Neural cell (in vitro differentiated cells): ENCODE measurements around the gene EXD2. TPM values are rescaled to one million over a fixed set of nuclear protein-coding genes. Genes with fewer than 3 reads are reported as not detected.

ENCODE experiments used
- H2AFZ ChIP-seq: fragments of 200-600, 300-800 bp; sonication (generic), shearing (Covaris generic); 2 replicates; pipeline ENCODE4 v1.6.0; 2014; ENCODE audit warnings: low read depth, mild to moderate bottlenecking, antibody characterized with exemption, low read length, moderate library complexity
- H3F3A ChIP-seq: fragments of 200-600 bp; shearing (Covaris generic); 2 replicates; pipeline ENCODE4 v1.6.1; 2016; ENCODE audit warnings: mild to moderate bottlenecking, moderate library complexity, mixed read lengths, antibody characterized with exemption, low read length; ENCODE audit not compliant: insufficient read depth, poor library complexity, severe bottlenecking
- H3K27ac ChIP-seq: fragments of 200-600, 300-800 bp; sonication (generic), shearing (Covaris generic); 2 replicates; pipeline ENCODE4 v1.5.1; 2014; ENCODE audit warnings: mild to moderate bottlenecking, low read length, moderate library complexity
- H3K27me3 ChIP-seq: fragments of 300-800, 200-600 bp; sonication (generic), shearing (Covaris generic); 2 replicates; pipeline ENCODE4 v1.6.0; 2014; ENCODE audit warnings: mild to moderate bottlenecking, low read depth, low read length, moderate library complexity; ENCODE audit not compliant: insufficient read depth
- H3K36me3 ChIP-seq: fragments of 300-800, 200-600 bp; sonication (generic), shearing (Covaris generic); 2 replicates; pipeline ENCODE4 v1.5.1; 2014; ENCODE audit warnings: mild to moderate bottlenecking, antibody characterized with exemption, low read length, moderate library complexity; ENCODE audit not compliant: insufficient read depth
- H3K4me2 ChIP-seq: fragments of 300-800, 200-600 bp; sonication (generic), shearing (Covaris generic); 2 replicates; pipeline ENCODE4 v1.6.0; 2014; ENCODE audit warnings: mild to moderate bottlenecking, low read length
- H3K4me3 ChIP-seq: fragments of 300-800, 200-600 bp; sonication (generic), shearing (Covaris generic); 2 replicates; pipeline ENCODE4 v1.5.1; 2014; ENCODE audit warnings: mild to moderate bottlenecking, low read length, moderate library complexity
- H3K79me2 ChIP-seq: fragments of 200-600 bp; shearing (Covaris generic); replicated peaks from 2 replicates; pipeline ENCODE4 v1.6.0; 2014; ENCODE audit warnings: mild to moderate bottlenecking, low read length, moderate library complexity; ENCODE audit not compliant: insufficient read depth
- H3K9ac ChIP-seq: fragments of 300-800, 200-600 bp; sonication (generic), shearing (Covaris generic); 2 replicates; pipeline ENCODE4 v1.6.1; 2016; ENCODE audit warnings: mild to moderate bottlenecking, low read length, mixed read lengths
- H3K9me2 ChIP-seq: fragments of 200-600 bp; shearing (Covaris generic); 2 replicates; pipeline ENCODE4 v1.6.1; 2016; ENCODE audit warnings: mild to moderate bottlenecking, low read length, mixed read lengths; ENCODE audit not compliant: insufficient read depth
- H3K9me3 ChIP-seq: fragments of 200-600, 300-800 bp; sonication (generic), shearing (Covaris generic); 2 replicates; pipeline ENCODE4 v1.6.1; 2016; ENCODE audit warnings: mild to moderate bottlenecking, mixed run types, low read length, moderate library complexity, mixed read lengths
- H4K20me1 ChIP-seq: fragments of 200-600 bp; shearing (Covaris generic); 2 replicates; pipeline ENCODE4 v1.6.1; 2016; ENCODE audit warnings: mild to moderate bottlenecking, mixed run types; ENCODE audit not compliant: insufficient read depth
- EP300 ChIP-seq: fragments of 450-650 bp; conservative IDR thresholded peaks from 2 replicates; pipeline ENCODE4 v1.6.1; 2014; ENCODE audit warnings: antibody characterized with exemption, mild to moderate bottlenecking, moderate library complexity; ENCODE audit not compliant: poor library complexity, severe bottlenecking
- EZH2 ChIP-seq: fragments of 200-600, 300-800 bp; shearing (Covaris generic), sonication (generic); IDR thresholded peaks from 2 replicates; pipeline ENCODE4 v1.6.1; 2014; ENCODE audit warnings: antibody characterized with exemption, low read length, borderline replicate concordance, mild to moderate bottlenecking; ENCODE audit not compliant: insufficient read depth, poor library complexity, severe bottlenecking
- MXI1 ChIP-seq: fragments of 450-650 bp; conservative IDR thresholded peaks from 2 replicates; pipeline ENCODE4 v1.6.1; 2014; ENCODE audit warnings: antibody characterized with exemption, mild to moderate bottlenecking; ENCODE audit not compliant: poor library complexity, severe bottlenecking
- POLR2AphosphoS5 ChIP-seq: IDR thresholded peaks from 2 replicates; pipeline ENCODE4 v1.6.1; 2012
- RAD21 ChIP-seq: fragments of 450-650 bp; conservative IDR thresholded peaks from 2 replicates; pipeline ENCODE4 v1.6.1; 2014; ENCODE audit warnings: antibody characterized with exemption, mild to moderate bottlenecking, moderate library complexity
- SMC3 ChIP-seq: fragments of 450-650 bp; conservative IDR thresholded peaks from 2 replicates; pipeline ENCODE4 v1.6.1; 2014; ENCODE audit warnings: antibody characterized with exemption, mild to moderate bottlenecking, moderate library complexity; ENCODE audit not compliant: poor library complexity
- TAF1 ChIP-seq: IDR thresholded peaks from 2 replicates; pipeline ENCODE4 v1.6.1; 2012; ENCODE audit warnings: low read depth
- polyA plus RNA-seq: library from polyadenylated mRNA; depleted of rRNA; stranded (reverse); fragments of >200 nt; gene quantifications from 2 replicates; pipeline ENCODE4 v1.2.3, GENCODE V29; 2014
- small RNA-seq, 3 experiments: library from RNA; depleted of rRNA; stranded (forward); fragments of <200 nt; gene quantifications; one replicate each; pipeline ENCODE3, GENCODE V24; 2012
- TF ChIP-seq, protein P1 (sequence below): IDR thresholded peaks from 2 replicates; pipeline ENCODE4 v1.6.1; 2012; ENCODE audit warnings: borderline replicate concordance
- TF ChIP-seq, protein P2 (sequence below): fragments of 450-650 bp; IDR thresholded peaks from 2 replicates; pipeline ENCODE4 v1.5.1; 2014; ENCODE audit warnings: antibody characterized with exemption, mild to moderate bottlenecking, moderate library complexity; ENCODE audit not compliant: poor library complexity, severe bottlenecking

Gene EXD2
- polyA plus RNA-seq, 1 donor from 2014 or later: 43.3 TPM

DNA sequence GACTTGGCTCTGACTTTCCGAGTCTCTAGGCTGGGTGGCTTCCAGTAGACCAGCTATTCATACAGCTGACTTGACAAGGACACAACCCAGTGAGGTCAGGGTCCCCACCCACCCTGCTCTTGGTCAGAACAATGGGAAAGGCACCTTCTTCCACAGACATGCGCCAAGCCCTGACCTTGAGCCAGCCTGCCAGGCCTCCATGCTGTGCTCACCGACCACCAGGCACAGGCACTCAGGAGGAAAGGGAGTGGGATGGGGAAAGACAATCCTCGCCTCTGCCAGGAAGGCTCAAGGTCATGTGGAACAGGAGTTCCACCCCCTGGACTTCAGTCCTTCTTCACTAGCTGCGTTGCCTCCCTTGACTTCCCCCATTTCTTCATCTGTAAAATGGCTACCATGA, 100.1 kb downstream of the EXD2 start:
- no peak overlapping the region for H3K9ac ChIP-seq
- no peak overlapping the region for H3K4me3 ChIP-seq
- no peak overlapping the region for H2AFZ ChIP-seq
- H4K20me1 ChIP-seq: no peaks in the 10 kb centered on the region
- TF ChIP-seq EP300 (no peak), POLR2AphosphoS5 (no peak), SMC3 (no peak), EZH2 (no peak), TAF1 (no peak), MXI1 (no peak), RAD21 (no peak)
- TF ChIP-seq, protein P1, sequence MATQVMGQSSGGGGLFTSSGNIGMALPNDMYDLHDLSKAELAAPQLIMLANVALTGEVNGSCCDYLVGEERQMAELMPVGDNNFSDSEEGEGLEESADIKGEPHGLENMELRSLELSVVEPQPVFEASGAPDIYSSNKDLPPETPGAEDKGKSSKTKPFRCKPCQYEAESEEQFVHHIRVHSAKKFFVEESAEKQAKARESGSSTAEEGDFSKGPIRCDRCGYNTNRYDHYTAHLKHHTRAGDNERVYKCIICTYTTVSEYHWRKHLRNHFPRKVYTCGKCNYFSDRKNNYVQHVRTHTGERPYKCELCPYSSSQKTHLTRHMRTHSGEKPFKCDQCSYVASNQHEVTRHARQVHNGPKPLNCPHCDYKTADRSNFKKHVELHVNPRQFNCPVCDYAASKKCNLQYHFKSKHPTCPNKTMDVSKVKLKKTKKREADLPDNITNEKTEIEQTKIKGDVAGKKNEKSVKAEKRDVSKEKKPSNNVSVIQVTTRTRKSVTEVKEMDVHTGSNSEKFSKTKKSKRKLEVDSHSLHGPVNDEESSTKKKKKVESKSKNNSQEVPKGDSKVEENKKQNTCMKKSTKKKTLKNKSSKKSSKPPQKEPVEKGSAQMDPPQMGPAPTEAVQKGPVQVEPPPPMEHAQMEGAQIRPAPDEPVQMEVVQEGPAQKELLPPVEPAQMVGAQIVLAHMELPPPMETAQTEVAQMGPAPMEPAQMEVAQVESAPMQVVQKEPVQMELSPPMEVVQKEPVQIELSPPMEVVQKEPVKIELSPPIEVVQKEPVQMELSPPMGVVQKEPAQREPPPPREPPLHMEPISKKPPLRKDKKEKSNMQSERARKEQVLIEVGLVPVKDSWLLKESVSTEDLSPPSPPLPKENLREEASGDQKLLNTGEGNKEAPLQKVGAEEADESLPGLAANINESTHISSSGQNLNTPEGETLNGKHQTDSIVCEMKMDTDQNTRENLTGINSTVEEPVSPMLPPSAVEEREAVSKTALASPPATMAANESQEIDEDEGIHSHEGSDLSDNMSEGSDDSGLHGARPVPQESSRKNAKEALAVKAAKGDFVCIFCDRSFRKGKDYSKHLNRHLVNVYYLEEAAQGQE: no peak
- TF ChIP-seq, protein P2, sequence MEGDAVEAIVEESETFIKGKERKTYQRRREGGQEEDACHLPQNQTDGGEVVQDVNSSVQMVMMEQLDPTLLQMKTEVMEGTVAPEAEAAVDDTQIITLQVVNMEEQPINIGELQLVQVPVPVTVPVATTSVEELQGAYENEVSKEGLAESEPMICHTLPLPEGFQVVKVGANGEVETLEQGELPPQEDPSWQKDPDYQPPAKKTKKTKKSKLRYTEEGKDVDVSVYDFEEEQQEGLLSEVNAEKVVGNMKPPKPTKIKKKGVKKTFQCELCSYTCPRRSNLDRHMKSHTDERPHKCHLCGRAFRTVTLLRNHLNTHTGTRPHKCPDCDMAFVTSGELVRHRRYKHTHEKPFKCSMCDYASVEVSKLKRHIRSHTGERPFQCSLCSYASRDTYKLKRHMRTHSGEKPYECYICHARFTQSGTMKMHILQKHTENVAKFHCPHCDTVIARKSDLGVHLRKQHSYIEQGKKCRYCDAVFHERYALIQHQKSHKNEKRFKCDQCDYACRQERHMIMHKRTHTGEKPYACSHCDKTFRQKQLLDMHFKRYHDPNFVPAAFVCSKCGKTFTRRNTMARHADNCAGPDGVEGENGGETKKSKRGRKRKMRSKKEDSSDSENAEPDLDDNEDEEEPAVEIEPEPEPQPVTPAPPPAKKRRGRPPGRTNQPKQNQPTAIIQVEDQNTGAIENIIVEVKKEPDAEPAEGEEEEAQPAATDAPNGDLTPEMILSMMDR: no peak
- no peaks in the 10 kb centered on the region for H3K79me2 ChIP-seq
- H3K27me3 ChIP-seq: no peaks in the 10 kb centered on the region
- H3K9me2 ChIP-seq: no peaks in the 10 kb centered on the region
- H3K4me2 ChIP-seq: no peak overlapping the region
- H3K36me3 ChIP-seq: no peaks in the 10 kb centered on the region
- H3F3A ChIP-seq: no peaks in the 10 kb centered on the region
- H3K27ac ChIP-seq: no peak overlapping the region
- no peaks in the 10 kb centered on the region for H3K9me3 ChIP-seq

DNA sequence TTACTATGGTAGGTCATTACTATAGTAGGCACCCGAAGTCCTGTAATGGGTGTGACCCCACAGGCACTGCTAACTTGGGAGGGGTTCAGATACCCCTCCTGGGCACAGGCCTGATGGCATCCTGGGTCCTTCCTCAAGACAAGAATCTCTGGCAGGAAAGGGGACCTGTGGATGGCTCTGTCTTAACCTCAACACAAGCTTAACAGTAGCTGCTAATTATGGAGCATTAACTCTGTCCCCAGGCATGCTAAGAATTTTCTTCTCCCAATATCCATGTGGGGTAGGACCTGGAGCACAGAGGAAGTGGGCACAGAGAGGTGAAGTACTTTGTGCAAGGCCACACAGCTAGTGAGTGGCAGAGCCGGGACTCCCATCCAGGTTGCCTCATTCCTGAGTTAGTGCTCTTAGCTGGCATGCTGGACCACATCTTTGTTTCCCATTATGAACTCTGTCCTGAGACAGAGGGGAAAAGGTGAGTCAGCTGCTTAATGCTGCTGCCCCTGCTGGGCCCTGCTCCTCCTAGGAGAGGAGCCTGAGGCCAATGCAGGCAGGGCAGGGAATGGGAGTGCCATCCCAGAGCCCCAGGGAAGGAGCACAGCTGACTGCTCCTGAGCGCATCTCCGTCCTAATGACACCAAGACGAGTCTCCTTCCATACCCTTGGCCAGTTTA, 100.7 kb downstream of the EXD2 start:
- Histone ChIP-seq H3K27me3 (no peaks in the 10 kb centered on the region), H3K36me3 (no peaks in the 10 kb centered on the region), H3K79me2 (no peaks in the 10 kb centered on the region), H3K4me2 (no peak overlapping the region), H3K9me2 (no peaks in the 10 kb centered on the region), H3K4me3 (no peak overlapping the region), H3K27ac (no peak overlapping the region), H2AFZ (no peak overlapping the region), H3K9me3 (no peaks in the 10 kb centered on the region), H3K9ac (no peak overlapping the region), H3F3A (no peaks in the 10 kb centered on the region), H4K20me1 (no peaks in the 10 kb centered on the region)
- TF ChIP-seq EP300: no peak
- TF ChIP-seq MXI1: no peak
- TF ChIP-seq SMC3: no peak
- TF ChIP-seq POLR2AphosphoS5: no peak
- TF ChIP-seq, protein P1: no peak
- no peak for TF ChIP-seq EZH2
- TF ChIP-seq RAD21: no peak

Small RNAs within 50 kb of the gene (small RNA-seq; reads per million reads assigned to genes)
- 0 to 1.2 (median 0) reads per million in 3 experiments for gene RF00019

Other genes with a start within 250 kb of the EXD2 start
- 8.2 and 10.8 TPM in 2 replicates for gene ACTN1, start 212.2 kb upstream of the EXD2 start, polyA plus RNA-seq
- 33.5 and 34.6 TPM in 2 replicates for gene DCAF5, start 38.4 kb upstream of the EXD2 start, polyA plus RNA-seq
- 23.8 and 25.2 TPM in 2 replicates for gene GALNT16, start 68.7 kb downstream of the EXD2 start, polyA plus RNA-seq
- 423 and 480 TPM in 2 replicates for gene ERH, start 206.8 kb downstream of the EXD2 start, polyA plus RNA-seq
- gene SLC39A9, start 207.2 kb downstream of the EXD2 start, polyA plus RNA-seq: 86.2 and 88.5 TPM in 2 replicates